Measurements from ENCODE around the gene RPL4.
"Not testable (repeated sequence)": the region's sequence is repeated elsewhere in the genome, so short reads cannot be mapped to it uniquely, and the experiment has no call there.

The RPL4 gene

DNA sequence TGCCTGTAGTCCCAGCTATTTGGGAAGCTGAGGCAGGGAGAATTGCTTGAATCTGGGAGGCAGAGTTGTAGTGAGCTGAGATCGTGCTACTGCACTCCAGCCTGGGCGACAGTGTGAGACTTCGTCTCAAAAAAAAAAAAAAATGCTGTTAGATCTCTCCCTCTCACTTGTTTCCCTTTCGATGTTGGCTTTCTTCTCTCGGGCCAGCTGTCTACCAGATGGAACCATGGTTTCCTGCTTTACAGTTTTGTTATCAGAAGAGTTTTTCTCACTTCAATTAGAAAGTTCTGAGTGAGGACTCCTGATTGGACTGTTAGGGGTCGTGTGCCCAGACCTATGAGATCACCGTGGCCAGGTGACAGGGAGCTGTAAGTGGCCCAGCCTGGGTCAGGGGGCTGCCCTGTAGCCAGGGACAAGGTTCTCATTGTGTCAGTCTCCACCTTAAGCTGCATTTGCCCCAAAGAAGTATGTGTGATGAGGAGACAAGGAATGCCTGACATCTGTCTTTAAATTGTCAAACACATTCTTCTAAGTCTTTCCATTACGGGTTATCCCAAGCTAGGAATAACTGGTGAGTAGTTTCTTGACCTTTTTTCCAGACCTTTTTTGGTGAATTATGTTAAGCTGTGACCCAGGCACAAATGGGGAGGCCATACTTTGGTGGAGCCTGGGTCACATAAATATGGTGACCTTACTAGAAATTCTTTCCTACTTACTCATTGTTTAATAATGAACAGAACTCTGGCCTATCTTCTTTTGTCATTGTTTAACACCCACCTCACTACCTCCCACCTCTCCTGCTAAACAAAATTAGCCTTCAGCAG, 32.3 kb downstream of the RPL4 start:
- no peak for TF ChIP-seq CTCF (IDR thresholded peaks at IDR 0.05; ENCODE audit: low read depth, low read length, missing control alignments)
- peak; percentile 66 for DNase-seq (ENCODE audit: low read depth)
- no peak overlapping the region for H3K4me3 ChIP-seq (ENCODE audit: low read depth, low read length)

GRCh38 chr15:66470825-66471224, 33.8 kb downstream of the RPL4 start:
- not testable (repeated sequence) for H3K4me3 ChIP-seq (ENCODE audit: low read depth, low read length); DNase-seq (ENCODE audit: low read depth)

GRCh38 chr15:66467162-66468040, 37.3 kb downstream of the RPL4 start:
- H3K4me3 ChIP-seq (ENCODE audit: low read depth, low read length); DNase-seq (ENCODE audit: low read depth): not testable (repeated sequence)

DNA sequence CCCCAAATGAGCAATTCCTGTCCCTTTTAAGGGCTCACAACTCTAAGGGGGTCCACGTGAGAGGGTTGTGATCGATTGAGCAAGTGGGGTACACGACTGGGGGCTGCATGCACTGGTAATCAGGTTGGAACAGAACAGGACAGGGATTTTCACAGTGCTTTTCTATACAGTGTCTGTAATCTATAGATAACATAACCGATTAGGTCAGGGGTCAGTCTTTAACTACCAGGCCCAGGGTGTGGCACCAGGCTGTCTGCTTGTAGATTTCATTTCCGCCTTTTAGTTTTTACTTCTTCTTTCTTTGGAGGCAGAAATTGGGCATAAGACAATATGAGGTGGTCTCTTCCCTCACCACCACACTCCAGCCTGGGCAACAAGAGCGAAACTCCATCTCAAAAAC, 39.4 kb downstream of the RPL4 start:
- DNase-seq (ENCODE audit: low read depth); H3K4me3 ChIP-seq (ENCODE audit: low read depth, low read length): not testable (repeated sequence)

GRCh38 chr15:66462627-66463026, 42.0 kb downstream of the RPL4 start:
- TF ChIP-seq CTCF (IDR thresholded peaks at IDR 0.05; ENCODE audit: low read depth, low read length, missing control alignments) = no peak
- no peak for DNase-seq (ENCODE audit: low read depth)
- H3K4me3 ChIP-seq (ENCODE audit: low read depth, low read length) = no peak overlapping the region

- no peak overlapping the region for H3K4me3 ChIP-seq (ENCODE audit: low read depth, low read length)
- no peak for DNase-seq (ENCODE audit: low read depth)
- TF ChIP-seq CTCF (IDR thresholded peaks at IDR 0.05; ENCODE audit: low read depth, low read length, missing control alignments) = no peak
Measured at GRCh38 chr15:66461917-66462316, 42.7 kb downstream of the RPL4 start.

- DNase-seq (ENCODE audit: low read depth); H3K4me3 ChIP-seq (ENCODE audit: low read depth, low read length): not testable (repeated sequence)
Measured at GRCh38 chr15:66461294-66461693, 43.4 kb downstream of the RPL4 start.

GRCh38 chr15:66459818-66460615, 44.6 kb downstream of the RPL4 start:
- no peak for TF ChIP-seq CTCF (IDR thresholded peaks at IDR 0.05; ENCODE audit: low read depth, low read length, missing control alignments)
- no peak overlapping the region for H3K4me3 ChIP-seq (ENCODE audit: low read depth, low read length)
- DNase-seq (ENCODE audit: low read depth) = no peak
